OCI-LY1 (cell line): Measurements from ENCODE around the gene DBN1.

Experiments
- H2AFZ ChIP-seq: fragments of 200-600 bp; sonication (generic), shearing (Covaris generic); 2 replicates; pipeline ENCODE4 v1.6.0; 2014; ENCODE audit warnings: antibody characterized with exemption, mild to moderate bottlenecking, low read length
- H3F3A ChIP-seq: fragments of 200-600 bp; sonication (generic), shearing (Covaris generic); 2 replicates; pipeline ENCODE4 v1.6.0; 2014; ENCODE audit warnings: mild to moderate bottlenecking, antibody characterized with exemption, low read length, moderate library complexity; ENCODE audit not compliant: insufficient read depth
- H3K27ac ChIP-seq: fragments of 200-600 bp; sonication (generic); 2 replicates; pipeline ENCODE4 v1.5.1; 2014; ENCODE audit warnings: low read length, mixed run types, mild to moderate bottlenecking, low read depth; ENCODE audit not compliant: poor library complexity, severe bottlenecking
- H3K27me3 ChIP-seq: fragments of 200-600 bp; sonication (generic); 2 replicates; pipeline ENCODE4 v1.6.0; 2014; ENCODE audit warnings: antibody characterized with exemption, mild to moderate bottlenecking, low read length, moderate library complexity; ENCODE audit not compliant: insufficient read depth
- H3K36me3 ChIP-seq: fragments of 200-600 bp; sonication (generic); 2 replicates; pipeline ENCODE4 v1.6.1; 2014; ENCODE audit warnings: mild to moderate bottlenecking, antibody characterized with exemption, low read length, moderate library complexity, mixed read lengths; ENCODE audit not compliant: insufficient read depth
- H3K4me1 ChIP-seq: fragments of 200-600 bp; sonication (generic); 2 replicates; pipeline ENCODE4 v1.5.1; 2014; ENCODE audit warnings: mild to moderate bottlenecking, low read length, moderate library complexity; ENCODE audit not compliant: insufficient read depth, severe bottlenecking
- H3K4me2 ChIP-seq: fragments of 200-600 bp; sonication (generic), shearing (Covaris generic); 2 replicates; pipeline ENCODE4 v1.6.1; 2014; ENCODE audit warnings: low read length
- H3K4me3 ChIP-seq: fragments of 200-600 bp; sonication (generic); 2 replicates; pipeline ENCODE4 v1.5.1; 2014; ENCODE audit warnings: low read length, low read depth, mild to moderate bottlenecking, mixed read lengths; ENCODE audit not compliant: poor library complexity, severe bottlenecking
- H3K79me2 ChIP-seq: fragments of 200-600 bp; shearing (Covaris generic); 2 replicates; pipeline ENCODE4 v1.6.1; 2016; ENCODE audit warnings: mixed run types, low read length, mixed read lengths; ENCODE audit not compliant: insufficient read depth
- H3K9ac ChIP-seq: fragments of 200-600 bp; sonication (generic), shearing (Covaris generic); 2 replicates; pipeline ENCODE4 v1.6.1; 2014; ENCODE audit warnings: mild to moderate bottlenecking, low read length, mixed read lengths
- H3K9me2 ChIP-seq: fragments of 200-600 bp; sonication (generic), shearing (Covaris generic); 2 replicates; pipeline ENCODE4 v1.6.1; 2014; ENCODE audit warnings: low read depth, mild to moderate bottlenecking, low read length, mixed read lengths
- H3K9me3 ChIP-seq: fragments of 200-600 bp; shearing (Covaris generic); 2 replicates; pipeline ENCODE4 v1.6.1; 2014; ENCODE audit warnings: low read length, mixed read lengths
- H4K20me1 ChIP-seq: fragments of 200-600 bp; sonication (generic), shearing (Covaris generic); 2 replicates; pipeline ENCODE4 v1.6.0; 2016; ENCODE audit warnings: mild to moderate bottlenecking, low read length; ENCODE audit not compliant: insufficient read depth
- EZH2 ChIP-seq: fragments of 200-600 bp; sonication (generic), shearing (Covaris generic); IDR thresholded peaks from 2 replicates; pipeline ENCODE4 v1.8.0; 2017; ENCODE audit warnings: borderline replicate concordance, mixed run types, mild to moderate bottlenecking, antibody characterized with exemption, low read length, moderate library complexity, mixed read lengths
- TF ChIP-seq, protein P1 (sequence below): fragments of 200-600 bp; sonication (generic), shearing (Covaris generic); IDR thresholded peaks from 2 replicates; pipeline ENCODE4 v1.5.1; 2017; ENCODE audit warnings: mild to moderate bottlenecking, antibody characterized with exemption, low read length, moderate library complexity, mixed read lengths

Gene DBN1

GRCh38 chr5:177509991-177510566 lies 36.6 kb upstream of the DBN1 start:
- Histone ChIP-seq H3K4me1 (peaks cover 62% of the 10 kb centered on the region), H3K79me2 (no peaks in the 10 kb centered on the region), H3K9ac (peak overlapping the region; percentile 98), H2AFZ (no peak overlapping the region), H4K20me1 (no peaks in the 10 kb centered on the region), H3K9me3 (no peaks in the 10 kb centered on the region), H3K9me2 (no peaks in the 10 kb centered on the region), H3F3A (no peaks in the 10 kb centered on the region), H3K27ac (peak overlapping the region; percentile 99), H3K4me2 (peak overlapping the region; percentile 94), H3K27me3 (no peaks in the 10 kb centered on the region), H3K36me3 (peaks cover 64% of the 10 kb centered on the region), H3K4me3 (peak overlapping the region; percentile 78)
- TF ChIP-seq, protein P1, sequence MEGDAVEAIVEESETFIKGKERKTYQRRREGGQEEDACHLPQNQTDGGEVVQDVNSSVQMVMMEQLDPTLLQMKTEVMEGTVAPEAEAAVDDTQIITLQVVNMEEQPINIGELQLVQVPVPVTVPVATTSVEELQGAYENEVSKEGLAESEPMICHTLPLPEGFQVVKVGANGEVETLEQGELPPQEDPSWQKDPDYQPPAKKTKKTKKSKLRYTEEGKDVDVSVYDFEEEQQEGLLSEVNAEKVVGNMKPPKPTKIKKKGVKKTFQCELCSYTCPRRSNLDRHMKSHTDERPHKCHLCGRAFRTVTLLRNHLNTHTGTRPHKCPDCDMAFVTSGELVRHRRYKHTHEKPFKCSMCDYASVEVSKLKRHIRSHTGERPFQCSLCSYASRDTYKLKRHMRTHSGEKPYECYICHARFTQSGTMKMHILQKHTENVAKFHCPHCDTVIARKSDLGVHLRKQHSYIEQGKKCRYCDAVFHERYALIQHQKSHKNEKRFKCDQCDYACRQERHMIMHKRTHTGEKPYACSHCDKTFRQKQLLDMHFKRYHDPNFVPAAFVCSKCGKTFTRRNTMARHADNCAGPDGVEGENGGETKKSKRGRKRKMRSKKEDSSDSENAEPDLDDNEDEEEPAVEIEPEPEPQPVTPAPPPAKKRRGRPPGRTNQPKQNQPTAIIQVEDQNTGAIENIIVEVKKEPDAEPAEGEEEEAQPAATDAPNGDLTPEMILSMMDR = peak; percentile 56
- no peak for TF ChIP-seq EZH2

DNA sequence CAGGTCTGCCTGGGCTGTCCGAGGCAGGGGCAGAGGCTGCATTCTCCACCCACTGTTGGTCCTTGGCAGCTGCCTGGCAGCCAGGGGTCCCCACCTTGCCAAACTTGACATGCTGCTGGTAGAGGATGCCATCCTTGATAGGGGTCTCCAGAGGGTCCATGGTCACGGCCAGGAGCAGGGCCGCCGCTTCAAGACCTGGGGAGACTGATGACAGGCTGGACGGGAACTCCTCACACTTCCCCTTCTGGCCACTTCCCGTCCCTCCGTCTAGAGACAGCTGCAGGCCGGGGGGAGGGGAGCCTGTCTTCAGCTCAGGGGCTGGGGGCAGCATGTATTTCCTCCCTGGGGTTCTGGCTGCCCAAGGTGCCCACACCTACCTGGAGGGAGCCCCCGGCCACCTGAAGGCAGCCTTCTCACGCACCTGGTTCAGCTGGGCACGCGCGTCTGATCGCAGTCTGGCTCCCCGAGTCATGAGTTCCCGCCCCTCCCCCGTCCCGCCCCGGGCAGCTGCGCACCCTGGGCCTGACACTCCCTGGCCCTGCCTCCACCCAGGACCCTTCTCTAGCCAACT lies 36.0 kb upstream of the DBN1 start, which contains the start of gene DOK3:
Gene DOK3, minus strand, starts transcription at position 446 of the 571 bp plus-strand sequence. Its CDS starts 286 bp downstream, at position 160.
- peak within 1 kb of the TSS; percentile 78 for H3K4me3 ChIP-seq
- peak within 1 kb of the TSS; percentile 99 for H3K27ac ChIP-seq
- H3K9ac ChIP-seq = peak within 1 kb of the TSS; percentile 98
- TF ChIP-seq EZH2 = no peak
- TF ChIP-seq, protein P1 = peak; percentile 8; the same call in 1 of the 2 replicates
- H3K9me2 ChIP-seq = no peaks in the 10 kb centered on the region
- no peaks in the 10 kb centered on the region for H3K27me3 ChIP-seq
- peak within 1 kb of the TSS; percentile 94 for H3K4me2 ChIP-seq
- no peaks in the 10 kb centered on the region for H3F3A ChIP-seq
- H4K20me1 ChIP-seq = no peaks in the 10 kb centered on the region
- peaks cover 62% of the 10 kb centered on the region for H3K4me1 ChIP-seq
- H3K79me2 ChIP-seq = no peaks in the 10 kb centered on the region
- no peak within 1 kb of the TSS for H2AFZ ChIP-seq
- H3K36me3 ChIP-seq = peaks cover 64% of the 10 kb centered on the region
- H3K9me3 ChIP-seq = no peaks in the 10 kb centered on the region

DNA sequence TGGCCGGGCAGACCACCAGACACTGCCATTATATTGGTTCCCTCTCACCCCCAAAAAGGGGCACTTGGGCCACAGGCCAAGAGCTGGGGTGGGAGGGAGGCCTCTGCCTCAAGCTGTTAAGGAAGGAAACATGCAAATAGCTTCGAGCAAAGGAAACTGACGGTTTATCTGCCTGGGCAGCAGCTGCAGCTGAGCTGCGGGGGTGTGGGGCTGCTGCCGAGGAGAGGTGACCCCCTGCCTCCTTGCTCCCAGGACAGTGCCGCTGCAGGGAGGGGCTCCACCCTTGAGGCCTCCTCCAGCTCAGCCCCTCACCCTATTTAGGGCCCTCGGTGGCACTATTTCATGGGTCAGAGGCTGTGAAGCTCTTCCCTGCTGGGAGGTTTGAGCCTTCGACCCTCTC lies 35.4 kb upstream of the DBN1 start:
- Histone ChIP-seq H4K20me1 (no peaks in the 10 kb centered on the region), H3K4me1 (peaks cover 65% of the 10 kb centered on the region), H3K9ac (peak overlapping the region; percentile 98), H3F3A (no peaks in the 10 kb centered on the region), H3K79me2 (no peaks in the 10 kb centered on the region), H2AFZ (no peak overlapping the region), H3K27me3 (no peaks in the 10 kb centered on the region), H3K36me3 (peaks cover 64% of the 10 kb centered on the region), H3K4me2 (peak overlapping the region; percentile 94), H3K9me3 (no peaks in the 10 kb centered on the region), H3K9me2 (no peaks in the 10 kb centered on the region), H3K4me3 (peak overlapping the region; percentile 78), H3K27ac (peak overlapping the region; percentile 99)
- TF ChIP-seq EZH2 = no peak
- TF ChIP-seq, protein P1 = no peak
